B cell (primary cell): ENCODE measurements around the gene GLRX5. TPM values are rescaled to one million over a fixed set of nuclear protein-coding genes. Genes with fewer than 3 reads are reported as not detected.

ENCODE experiments used
- ATAC-seq: fragments of 200-7000 bp; cut with Tn5 transposase; one replicate; pipeline ENCODE4 v1.10.0; 2021; ENCODE audit warnings: low read depth, mild to moderate bottlenecking, moderate number of reproducible peaks, moderate library complexity
- CTCF ChIA-PET: fragments of 350-600 bp; sonication (Branson Sonifier 250); formaldehyde crosslinking; loops from one replicate; lab custom pipeline; 2021; ENCODE audit warnings: antibody characterized with exemption, inconsistent platforms; lab: Charles Lee
- POLR2A ChIA-PET: fragments of 350-600 bp; sonication (Branson Sonifier 250); formaldehyde crosslinking; loops from one replicate; lab custom pipeline; 2021; ENCODE audit warnings: antibody characterized with exemption; lab: Charles Lee
- DNase-seq: peaks from one replicate; pipeline ENCODE4 v3.0.0; 2013
- H2AFZ ChIP-seq: 2 replicates; pipeline ENCODE4 v1.6.1; 2012; ENCODE audit warnings: mild to moderate bottlenecking, low read depth, low read length; ENCODE audit not compliant: insufficient read depth, poor library complexity, severe bottlenecking
- H3K27ac ChIP-seq, 2 donors: 1 replicate in 1 of 2; 2 replicates in 1 of 2; pipeline ENCODE4 v1.5.1; 2012 to 2013; ENCODE audit warnings: low read length in 2 of 2, mild to moderate bottlenecking in 2 of 2, moderate library complexity in 1 of 2
- H3K27me3 ChIP-seq, 4 experiments: fragments of 200-600 bp in 1 of 4; sonication (generic) in 1 of 4; replicated peaks in 1 of 4; 1 replicate in 2 of 4; 2 replicates in 2 of 4; pipeline versions ENCODE4 v1.6.1 to v1.7.0; 2013 to 2016; ENCODE audit warnings: low read length in 3 of 4, mild to moderate bottlenecking in 2 of 4, mixed read lengths in 1 of 4, moderate library complexity in 1 of 4; ENCODE audit not compliant: insufficient read depth in 4 of 4, control insufficient read depth in 3 of 4; ENCODE audit errors: control extremely low read depth in 1 of 4
- H3K36me3 ChIP-seq, 2 experiments: replicated peaks in 1 of 2; 1 replicate in 1 of 2; 2 replicates in 1 of 2; pipeline versions ENCODE4 v1.6.1 to v1.7.1; 2013; ENCODE audit warnings: low read length in 1 of 2; ENCODE audit not compliant: insufficient read depth in 2 of 2, control insufficient read depth in 1 of 2; ENCODE audit errors: control extremely low read depth in 1 of 2, extremely low read depth in 1 of 2
- H3K4me1 ChIP-seq, 2 donors: fragments of 200-600 bp in 1 of 2; sonication (generic) in 1 of 2; 1 replicate in 1 of 2; 2 replicates in 1 of 2; pipeline versions ENCODE4 v1.5.1 to v1.6.1; 2013 to 2017; ENCODE audit warnings: low read length in 2 of 2; ENCODE audit not compliant: control insufficient read depth in 2 of 2, insufficient read depth in 2 of 2
- H3K4me2 ChIP-seq: replicated peaks from 2 replicates; pipeline ENCODE3; 2012; ENCODE audit warnings: mild to moderate bottlenecking, low read depth, low read length; ENCODE audit not compliant: poor library complexity, severe bottlenecking
- H3K4me3 ChIP-seq, 5 experiments: fragments of 200-600 bp in 1 of 5; sonication (generic) in 1 of 5; 1 replicate in 3 of 5; 2 replicates in 2 of 5; pipeline versions ENCODE4 v1.5.1 to v1.7.0; 2011 to 2016; ENCODE audit warnings: low read length in 4 of 5, mild to moderate bottlenecking in 4 of 5, low read depth in 2 of 5, control low read depth in 1 of 5, moderate library complexity in 1 of 5; ENCODE audit not compliant: insufficient read depth in 1 of 5; ENCODE audit errors: control extremely low read depth in 1 of 5, extremely low read depth in 1 of 5
- H3K79me2 ChIP-seq: fragments of 200-600 bp; sonication (generic); one replicate; pipeline ENCODE4 v1.6.0; 2016; ENCODE audit warnings: low read length; ENCODE audit not compliant: control insufficient read depth, insufficient read depth
- H3K9ac ChIP-seq: fragments of 200-600 bp; sonication (generic); 2 replicates; pipeline ENCODE4 v1.6.1; 2017; ENCODE audit warnings: mild to moderate bottlenecking, low read length, moderate library complexity
- H3K9me3 ChIP-seq, 3 donors: one replicate each; pipeline versions ENCODE4 v1.6.1 to v1.7.1; 2013; ENCODE audit warnings: low read length in 2 of 3; ENCODE audit not compliant: control insufficient read depth in 2 of 3, insufficient read depth in 1 of 3; ENCODE audit errors: control extremely low read depth in 1 of 3
- H4K20me1 ChIP-seq: 2 replicates; pipeline ENCODE4 v1.6.0; 2012; ENCODE audit warnings: mild to moderate bottlenecking, low read length; ENCODE audit not compliant: insufficient read depth, control insufficient read depth, poor library complexity, severe bottlenecking
- H3K27ac Mint-ChIP-seq: one replicate; pipeline ENCODE4 v1.8.0; 2021; ENCODE audit warnings: mixed read lengths
- H3K27me3 Mint-ChIP-seq: one replicate; pipeline ENCODE4 v1.8.0; 2021; ENCODE audit warnings: mixed read lengths
- H3K4me1 Mint-ChIP-seq: one replicate; pipeline ENCODE4 v1.8.0; 2021; ENCODE audit warnings: mixed read lengths
- H3K4me3 Mint-ChIP-seq: one replicate; pipeline ENCODE4 v1.8.0; 2021; ENCODE audit warnings: mixed read lengths
- H3K9me3 Mint-ChIP-seq: one replicate; pipeline ENCODE4 v1.8.0; 2022; ENCODE audit warnings: mixed read lengths; ENCODE audit not compliant: insufficient read depth
- CTCF ChIP-seq: fragments of 200-600 bp; IDR thresholded peaks from one replicate; pipeline ENCODE4 v1.8.0; 2022; ENCODE audit warnings: antibody characterized with exemption, mild to moderate bottlenecking
- EZH2 ChIP-seq: IDR thresholded peaks from 2 replicates; pipeline ENCODE4 v1.6.1; 2012; ENCODE audit warnings: borderline replicate concordance, low read depth, mild to moderate bottlenecking, moderate library complexity, low read length; ENCODE audit not compliant: insufficient read depth, poor library complexity, severe bottlenecking
- WGBS: methylation state at CpG from one replicate; pipeline ENCODE4 v1.1.5; 2013; ENCODE audit warnings: missing lambda C conversion rate; ENCODE audit not compliant: insufficient coverage; 5-methylcytosine and 5-hydroxymethylcytosine counted together
- intact Hi-C: fragments of 100-400 bp; cut with micrococcal nuclease; formaldehyde crosslinking; loops from one replicate; pipeline ENCODE4 v1.10.0; 2022
- polyA plus RNA-seq: library from polyadenylated mRNA; depleted of rRNA; stranded (reverse); fragments of >200 nt; gene quantifications from 2 replicates; pipeline ENCODE4 v1.2.3, GENCODE V29; 2012
- total RNA-seq, 2 donors: library from RNA; stranded (reverse); fragments of 120-200 nt in 1 of 2; gene quantifications; 1 replicate in 1 of 2; 2 replicates in 1 of 2; pipeline versions ENCODE4 v1.2.3 to v1.2.4, GENCODE V29; 2013 to 2022

Gene GLRX5
- total and polyA plus RNA-seq, 2 donors (not counting 1 experiment from before 2014, with no cell fraction given), result 7.8 to 18.4 TPM

GRCh38 chr14:95559203-95559602 is 24.4 kb downstream of the GLRX5 start:
- H3K4me1 ChIP-seq, result peaks cover 0 to 3% of the 10 kb centered on the region in 2 donors
- intact Hi-C loops, result no loop called here
- no peaks in the 10 kb centered on the region for H4K20me1 ChIP-seq
- no peak overlapping the region for H3K4me3 ChIP-seq
- H3K79me2 ChIP-seq, result no peaks in the 10 kb centered on the region
- no peak overlapping the region for H3K4me2 ChIP-seq
- DNase-seq (no peak), ATAC-seq (no peak)
- no peak overlapping the region for H3K9ac ChIP-seq
- no peak for TF ChIP-seq EZH2
- no peak for TF ChIP-seq CTCF
- H3K27ac ChIP-seq, result no peak overlapping the region
- 92% methylated on average over 5 of the region's 6 CpGs for WGBS
- H3K36me3 ChIP-seq, result no peaks in the 10 kb centered on the region
- no peak overlapping the region for H3K27ac Mint-ChIP-seq
- POLR2A ChIA-PET, result no interaction called here
- CTCF ChIA-PET, result interaction anchor here (0.7 to 10.6 kb wide), 16 partner anchors 9 to 749 kb away, joined by 3 to 160 read pairs (median 4); no protein-coding TSS in a partner anchor
- H3K27me3 ChIP-seq, result peaks cover 0 to 14% (median 6%) of the 10 kb centered on the region in 4 experiments
- H3K4me1 Mint-ChIP-seq, result peaks cover 4% of the 10 kb centered on the region
- H3K4me3 Mint-ChIP-seq, result no peak overlapping the region
- H3K9me3 ChIP-seq, result no peaks in the 10 kb centered on the region
- peaks cover 20% of the 10 kb centered on the region for H3K27me3 Mint-ChIP-seq
- H3K9me3 Mint-ChIP-seq, result no peaks in the 10 kb centered on the region
- no peak overlapping the region for H2AFZ ChIP-seq

GRCh38 chr14:95561001-95561412 is 26.2 kb downstream of the GLRX5 start:
- H3K4me3 ChIP-seq, result no peak overlapping the region
- H3K27me3 ChIP-seq, result peaks cover 0 to 14% (median 6%) of the 10 kb centered on the region in 4 experiments
- Mint-ChIP-seq H3K27me3 (peaks cover 23% of the 10 kb centered on the region), H3K4me1 (peaks cover 4% of the 10 kb centered on the region), H3K9me3 (no peaks in the 10 kb centered on the region), H3K27ac (peak overlapping the region; percentile 4), H3K4me3 (no peak overlapping the region)
- no peak overlapping the region for H3K4me2 ChIP-seq
- H2AFZ ChIP-seq, result no peak overlapping the region
- DNase-seq (peak; percentile 91), ATAC-seq (peak; percentile 97)
- no peaks in the 10 kb centered on the region for H3K9me3 ChIP-seq
- H3K36me3 ChIP-seq, result no peaks in the 10 kb centered on the region
- H3K79me2 ChIP-seq, result no peaks in the 10 kb centered on the region
- CTCF ChIA-PET, result interaction anchor here (1.1 to 10.6 kb wide), 15 partner anchors 14 to 433 kb away, joined by 3 to 160 read pairs (median 5); no protein-coding TSS in a partner anchor
- intact Hi-C loops, result loop anchor here (1.0 kb wide), 5 partner anchors 48 to 863 kb away; partner anchors contain the start of gene TCL1A
- H3K4me1 ChIP-seq, result peaks cover 0 to 3% of the 10 kb centered on the region in 2 donors
- POLR2A ChIA-PET, result no interaction called here
- peak; percentile 99 for TF ChIP-seq CTCF
- no peak for TF ChIP-seq EZH2
- no peak overlapping the region for H3K27ac ChIP-seq
- no peak overlapping the region for H3K9ac ChIP-seq
- WGBS, result 20% methylated on average over 14 of the region's 14 CpGs
- H4K20me1 ChIP-seq, result no peaks in the 10 kb centered on the region
